ENCODE results near the gene ZFAND3.

ZFAND3 gene

GRCh38 chr6:38110481-38110971, 291.0 kb downstream of the ZFAND3 start:
- H3K9ac ChIP-seq (ENCODE audit: low read length) = no peak overlapping the region
- H3K9me3 ChIP-seq (ENCODE audit: low read length) = no peaks in the 10 kb centered on the region
- H2AFZ ChIP-seq (ENCODE audit: low read length) = no peak overlapping the region
- TF ChIP-seq CTCF (IDR thresholded peaks at IDR 0.05; ENCODE audit: low read length) = no peak
- no peak for TF ChIP-seq EZH2 (IDR thresholded peaks at IDR 0.05; ENCODE audit: borderline replicate concordance, low read length)
- no peaks in the 10 kb centered on the region for H4K20me1 ChIP-seq (ENCODE audit: insufficient read depth, low read length)
- H3K4me3 ChIP-seq (ENCODE audit: low read depth, low read length, poor library complexity, severe bottlenecking) = no peak overlapping the region
- H3K36me3 ChIP-seq (ENCODE audit: insufficient read depth, low read length) = no peaks in the 10 kb centered on the region
- no peaks in the 10 kb centered on the region for H3K4me1 ChIP-seq (ENCODE audit: insufficient read depth, low read length, severe bottlenecking)
- no peaks in the 10 kb centered on the region for H3K79me2 ChIP-seq (ENCODE audit: insufficient read depth, low read length)
- no peak overlapping the region for H3K27ac ChIP-seq (ENCODE audit: low read depth, low read length, poor library complexity, severe bottlenecking)
- no peaks in the 10 kb centered on the region for H3K27me3 ChIP-seq (ENCODE audit: insufficient read depth, low read length)
- H3F3A ChIP-seq (ENCODE audit: insufficient read depth, low read length) = no peaks in the 10 kb centered on the region
- no peak overlapping the region for H3K4me2 ChIP-seq (ENCODE audit: low read length)
- H3K9me2 ChIP-seq (ENCODE audit: low read depth, low read length) = no peaks in the 10 kb centered on the region

GRCh38 chr6:38112181-38112580, 292.7 kb downstream of the ZFAND3 start:
- TF ChIP-seq CTCF (IDR thresholded peaks at IDR 0.05; ENCODE audit: low read length) = no peak
- TF ChIP-seq EZH2 (IDR thresholded peaks at IDR 0.05; ENCODE audit: borderline replicate concordance, low read length) = no peak
- H3F3A ChIP-seq (ENCODE audit: insufficient read depth, low read length) = no peaks in the 10 kb centered on the region
- no peaks in the 10 kb centered on the region for H3K9me2 ChIP-seq (ENCODE audit: low read depth, low read length)
- no peaks in the 10 kb centered on the region for H3K36me3 ChIP-seq (ENCODE audit: insufficient read depth, low read length)
- no peaks in the 10 kb centered on the region for H4K20me1 ChIP-seq (ENCODE audit: insufficient read depth, low read length)
- no peak overlapping the region for H3K27ac ChIP-seq (ENCODE audit: low read depth, low read length, poor library complexity, severe bottlenecking)
- no peaks in the 10 kb centered on the region for H3K4me1 ChIP-seq (ENCODE audit: insufficient read depth, low read length, severe bottlenecking)
- no peaks in the 10 kb centered on the region for H3K27me3 ChIP-seq (ENCODE audit: insufficient read depth, low read length)
- no peak overlapping the region for H3K4me2 ChIP-seq (ENCODE audit: low read length)
- H3K4me3 ChIP-seq (ENCODE audit: low read depth, low read length, poor library complexity, severe bottlenecking) = no peak overlapping the region
- no peaks in the 10 kb centered on the region for H3K79me2 ChIP-seq (ENCODE audit: insufficient read depth, low read length)
- H3K9me3 ChIP-seq (ENCODE audit: low read length) = no peaks in the 10 kb centered on the region
- no peak overlapping the region for H3K9ac ChIP-seq (ENCODE audit: low read length)
- H2AFZ ChIP-seq (ENCODE audit: low read length) = no peak overlapping the region

GRCh38 chr6:38113825-38114576, 294.5 kb downstream of the ZFAND3 start:
- Histone ChIP-seq H3F3A (ENCODE audit: insufficient read depth, low read length) (no peaks in the 10 kb centered on the region), H3K9me2 (ENCODE audit: low read depth, low read length) (no peaks in the 10 kb centered on the region), H3K9me3 (ENCODE audit: low read length) (no peaks in the 10 kb centered on the region), H3K4me1 (ENCODE audit: insufficient read depth, low read length, severe bottlenecking) (no peaks in the 10 kb centered on the region), H3K4me2 (ENCODE audit: low read length) (no peak overlapping the region), H3K27ac (ENCODE audit: low read depth, low read length, poor library complexity, severe bottlenecking) (no peak overlapping the region), H3K9ac (ENCODE audit: low read length) (no peak overlapping the region), H3K4me3 (ENCODE audit: low read depth, low read length, poor library complexity, severe bottlenecking) (no peak overlapping the region), H3K27me3 (ENCODE audit: insufficient read depth, low read length) (no peaks in the 10 kb centered on the region), H3K79me2 (ENCODE audit: insufficient read depth, low read length) (no peaks in the 10 kb centered on the region), H2AFZ (ENCODE audit: low read length) (no peak overlapping the region), H3K36me3 (ENCODE audit: insufficient read depth, low read length) (no peaks in the 10 kb centered on the region), H4K20me1 (ENCODE audit: insufficient read depth, low read length) (no peaks in the 10 kb centered on the region)
- no peak for TF ChIP-seq CTCF (IDR thresholded peaks at IDR 0.05; ENCODE audit: low read length)
- no peak for TF ChIP-seq EZH2 (IDR thresholded peaks at IDR 0.05; ENCODE audit: borderline replicate concordance, low read length)

All from OCI-LY1 (cell line).